GM19463 (cell line): ENCODE data around the gene ZNF30.
"Not testable (repeated sequence)": the region's sequence is repeated elsewhere in the genome, so short reads cannot be mapped to it uniquely, and the experiment has no call there.

Experiments
- ATAC-seq: cut with Tn5 transposase; IDR thresholded peaks from one replicate; pipeline ENCODE4 v1.9.1; 2021; ENCODE audit warnings: mild to moderate bottlenecking, moderate library complexity; ENCODE audit not compliant: unreplicated experiment

ZNF30 gene

GRCh38 chr19:34960103-34960805 is 33.6 kb downstream of the ZNF30 start:
- ATAC-seq, result no peak

- ATAC-seq, result no peak
Observed at GRCh38 chr19:34960940-34961679, 34.4 kb downstream of the ZNF30 start.

- ATAC-seq, result no peak
Observed at GRCh38 chr19:34961775-34962686, 35.3 kb downstream of the ZNF30 start.

GRCh38 chr19:34962687-34963572 is 36.2 kb downstream of the ZNF30 start:
- ATAC-seq, result no peak

- ATAC-seq, result peak; percentile 83
Observed at GRCh38 chr19:34963573-34964406, 37.1 kb downstream of the ZNF30 start, which contains the start of gene ZNF792. Gene ZNF792 (minus strand): TSS chr19:34964229. CDS start chr19:34963662, 567 bp downstream.

- ATAC-seq, result no peak
Observed at GRCh38 chr19:34964598-34964997, 37.9 kb downstream of the ZNF30 start.

- ATAC-seq, result not testable (repeated sequence)
Observed at GRCh38 chr19:34965505-34965904, 38.8 kb downstream of the ZNF30 start.

GRCh38 chr19:34967551-34967950 is 40.8 kb downstream of the ZNF30 start:
- ATAC-seq, result no peak

- no peak for ATAC-seq
Observed at GRCh38 chr19:34969721-34970120, 43.0 kb downstream of the ZNF30 start.

GRCh38 chr19:34970185-34970780 is 43.6 kb downstream of the ZNF30 start:
- ATAC-seq, result not testable (repeated sequence)

- ATAC-seq, result no peak
Observed at GRCh38 chr19:34972163-34972705, 45.5 kb downstream of the ZNF30 start.

GRCh38 chr19:34974646-34975045 is 47.9 kb downstream of the ZNF30 start:
- no peak for ATAC-seq

- no peak for ATAC-seq
Observed at GRCh38 chr19:34975056-34975455, 48.4 kb downstream of the ZNF30 start.

- ATAC-seq, result no peak
Observed at GRCh38 chr19:34976611-34977010, 49.9 kb downstream of the ZNF30 start.

GRCh38 chr19:34979819-34980640 is 53.3 kb downstream of the ZNF30 start:
- no peak for ATAC-seq

GRCh38 chr19:34982275-34982674 is 55.6 kb downstream of the ZNF30 start:
- no peak for ATAC-seq

GRCh38 chr19:34983786-34984185 is 57.1 kb downstream of the ZNF30 start:
- no peak for ATAC-seq

GRCh38 chr19:34984287-34984686 is 57.6 kb downstream of the ZNF30 start:
- no peak for ATAC-seq
